GM18858 (cell line): ENCODE results near the gene SEC14L5.
"Not testable (repeated sequence)": the region's sequence is repeated elsewhere in the genome, so short reads cannot be mapped to it uniquely, and the experiment has no call there.

Experiments
- ATAC-seq: cut with Tn5 transposase; IDR thresholded peaks from one replicate; pipeline ENCODE4 v1.9.1; 2021; ENCODE audit not compliant: unreplicated experiment

SEC14L5 gene

GRCh38 chr16:5033256-5034166 lies 75.4 kb downstream of the SEC14L5 start, which contains the start of gene NAGPA:
TSS of gene NAGPA (minus strand) at chr16:5033935. CDS start at chr16:5033914, 21 bp downstream.
- peak; percentile 73 for ATAC-seq

GRCh38 chr16:5034167-5034523 lies 76.0 kb downstream of the SEC14L5 start:
- ATAC-seq: no peak

GRCh38 chr16:5035909-5036227 lies 77.7 kb downstream of the SEC14L5 start:
- ATAC-seq: no peak

- no peak for ATAC-seq
Measured at GRCh38 chr16:5036228-5037156, 78.4 kb downstream of the SEC14L5 start.

- ATAC-seq: no peak
Measured at GRCh38 chr16:5040451-5040850, 82.3 kb downstream of the SEC14L5 start.

- ATAC-seq: no peak
Measured at GRCh38 chr16:5041600-5042133, 83.5 kb downstream of the SEC14L5 start.

GRCh38 chr16:5042574-5043171 lies 84.5 kb downstream of the SEC14L5 start:
- no peak for ATAC-seq

- no peak for ATAC-seq
Measured at GRCh38 chr16:5044011-5044540, 85.9 kb downstream of the SEC14L5 start.

GRCh38 chr16:5044581-5044980 lies 86.5 kb downstream of the SEC14L5 start:
- ATAC-seq: not testable (repeated sequence)

GRCh38 chr16:5045499-5046115 lies 87.5 kb downstream of the SEC14L5 start:
- ATAC-seq: no peak

- no peak for ATAC-seq
Measured at GRCh38 chr16:5046914-5047313, 88.8 kb downstream of the SEC14L5 start.

- no peak for ATAC-seq
Measured at GRCh38 chr16:5054876-5055865, 97.0 kb downstream of the SEC14L5 start.

GRCh38 chr16:5056352-5056751 lies 98.2 kb downstream of the SEC14L5 start:
- ATAC-seq: peak; percentile 42

- no peak for ATAC-seq
Measured at GRCh38 chr16:5058476-5058875, 100.3 kb downstream of the SEC14L5 start.

- ATAC-seq: no peak
Measured at GRCh38 chr16:5059386-5060072, 101.4 kb downstream of the SEC14L5 start.

- no peak for ATAC-seq
Measured at GRCh38 chr16:5060073-5060641, 102.0 kb downstream of the SEC14L5 start.

- ATAC-seq: no peak
Measured at GRCh38 chr16:5062051-5062450, 103.9 kb downstream of the SEC14L5 start.
